ENCODE results near the gene CATSPERE.
"Not testable (repeated sequence)": the region's sequence is repeated elsewhere in the genome, so short reads cannot be mapped to it uniquely, and the experiment has no call there.

CATSPERE gene

DNA sequence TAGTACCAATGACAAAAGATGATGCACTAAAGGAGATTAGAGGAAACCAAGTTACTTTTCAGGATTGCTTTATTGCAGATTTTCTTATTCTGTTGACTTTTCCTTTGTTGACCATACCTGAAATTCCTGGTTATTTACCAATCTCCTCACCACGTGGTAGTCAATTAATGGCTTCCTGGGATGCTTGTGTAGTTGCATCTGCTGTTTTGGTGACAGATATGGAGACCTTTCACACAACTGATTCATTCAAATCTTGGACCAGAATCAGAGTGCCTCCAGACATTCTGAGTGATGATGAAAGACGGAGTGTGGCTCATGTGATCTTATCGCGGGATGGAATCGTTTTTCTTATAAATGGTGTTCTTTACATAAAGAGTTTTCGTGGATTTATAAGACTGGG is 91.3 kb downstream of the CATSPERE start:
- DNase-seq (ENCODE audit: low spot score) = no peak

DNA sequence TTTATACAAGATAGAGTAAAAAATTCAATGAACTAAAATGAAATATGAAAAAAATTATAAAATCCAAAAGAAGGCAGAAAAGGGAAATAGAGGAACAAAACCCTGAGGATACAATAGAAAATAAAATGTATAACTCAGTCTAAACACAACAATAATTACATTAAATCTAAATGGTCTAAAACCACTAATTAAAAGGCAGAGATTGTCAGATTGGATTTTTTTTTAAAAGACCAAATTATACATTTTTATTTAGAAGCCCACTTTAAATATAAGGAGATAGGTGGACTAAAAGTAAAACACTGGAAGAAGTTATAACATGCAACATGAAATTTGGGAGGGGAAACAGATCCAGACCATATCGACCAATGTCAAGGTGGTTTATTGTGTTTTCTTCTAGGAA is 95.2 kb downstream of the CATSPERE start:
- no peak for DNase-seq (ENCODE audit: low spot score)

DNA sequence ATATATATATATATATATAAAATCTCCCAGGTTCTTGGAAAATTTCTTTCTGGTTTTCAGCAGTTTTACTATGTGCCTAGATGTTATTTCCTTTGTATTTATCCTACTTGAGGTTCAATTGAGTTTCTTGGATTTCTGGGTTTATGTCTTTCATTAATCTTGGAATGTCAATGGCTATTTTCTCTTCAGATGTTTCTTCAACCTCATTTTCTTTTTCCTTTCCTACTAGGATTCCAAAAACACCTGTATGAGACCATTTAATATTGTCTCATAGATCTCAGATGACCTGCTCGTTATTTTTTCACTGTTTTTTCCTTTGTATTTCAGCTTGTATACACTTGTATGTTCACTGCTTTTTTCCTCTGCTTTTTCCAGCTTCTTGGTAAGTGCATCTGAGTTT is 96.5 kb downstream of the CATSPERE start:
- no peak for DNase-seq (ENCODE audit: low spot score)

DNA sequence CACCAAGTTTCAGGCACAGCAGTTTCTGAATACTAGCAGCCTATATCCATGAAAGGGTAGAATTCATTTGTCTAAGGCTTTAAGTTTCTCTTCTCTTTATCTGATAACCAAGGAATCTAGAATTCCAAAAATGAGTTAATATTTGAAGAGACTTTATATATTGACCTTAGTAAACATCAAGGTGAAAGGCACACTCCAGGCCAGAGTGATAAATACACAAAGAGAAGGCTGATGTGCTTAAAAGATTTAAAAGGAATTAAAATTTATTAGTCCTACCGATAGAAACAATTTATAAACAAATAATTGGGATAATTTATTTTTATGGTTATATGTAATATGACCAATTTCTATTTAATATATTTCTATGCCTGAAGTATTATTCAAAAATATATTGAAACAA is 98.5 kb downstream of the CATSPERE start:
- DNase-seq (ENCODE audit: low spot score) = no peak

DNA sequence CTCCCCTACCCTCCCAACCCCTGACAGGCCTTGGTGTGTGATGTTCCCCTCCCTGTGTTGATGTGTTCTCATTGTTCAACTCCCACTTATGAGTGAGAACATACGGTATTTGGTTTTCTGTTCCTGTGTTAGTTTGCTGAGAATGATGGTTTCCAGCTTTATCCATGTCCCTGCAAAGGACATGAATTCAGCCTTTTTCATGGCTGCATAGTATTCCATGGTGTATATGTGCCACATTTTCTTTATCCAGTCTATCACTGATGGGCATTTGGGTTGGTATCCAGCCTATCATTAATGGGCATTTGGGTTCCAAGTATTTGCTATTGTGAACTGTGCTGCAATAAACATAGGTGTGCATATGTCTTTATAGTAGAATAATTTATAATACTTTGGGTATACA is 101.8 kb downstream of the CATSPERE start:
- not testable (repeated sequence) for DNase-seq (ENCODE audit: low spot score)

DNA sequence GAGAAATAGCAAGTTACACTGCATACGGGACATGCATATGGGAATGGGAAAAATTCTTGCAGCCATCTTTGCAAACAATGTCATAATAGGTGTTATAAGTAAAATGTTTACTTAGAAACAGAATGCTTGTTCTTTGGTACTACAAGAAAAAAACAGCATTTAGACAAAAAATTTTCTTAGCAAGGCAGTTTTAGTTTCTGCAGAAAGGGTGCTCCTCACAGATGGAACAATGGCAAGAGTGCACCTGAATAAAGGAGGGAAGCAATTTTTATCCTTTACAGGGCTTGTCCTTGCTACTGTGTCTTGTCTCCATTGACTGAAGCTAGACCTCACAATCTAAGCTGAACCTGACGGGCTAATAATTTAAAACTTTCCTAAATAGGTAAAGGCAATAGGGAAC is 112.7 kb downstream of the CATSPERE start:
- no peak for DNase-seq (ENCODE audit: low spot score)

DNA sequence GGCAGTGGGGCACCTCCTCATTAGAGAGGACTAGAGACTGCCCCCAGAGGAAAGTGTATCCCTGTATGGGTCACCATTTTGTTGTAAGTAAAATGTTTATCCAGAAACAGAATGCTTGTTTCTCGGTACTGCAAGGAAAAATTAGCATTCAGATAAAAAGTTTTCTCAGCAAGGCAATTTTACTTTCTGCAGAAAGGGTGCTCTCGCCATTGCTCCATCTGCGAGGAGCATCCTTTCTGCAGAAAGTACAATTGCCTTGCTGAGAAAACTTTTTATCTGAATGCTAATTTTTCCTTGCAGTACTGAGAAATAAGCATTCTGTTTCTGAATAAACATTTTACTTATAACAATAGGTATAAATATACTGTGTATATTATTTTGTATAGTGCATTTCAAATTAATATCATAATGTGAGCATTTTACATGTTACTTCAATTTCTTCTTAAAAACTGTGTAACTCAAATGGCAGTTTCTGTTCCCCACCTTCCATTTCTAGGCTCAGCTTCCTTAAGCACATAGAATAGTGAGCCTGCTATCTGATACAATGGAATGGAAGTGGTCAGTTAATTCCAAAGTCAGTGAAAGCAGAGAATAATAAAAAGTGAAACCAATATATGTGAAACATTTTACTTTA is 115.3 kb downstream of the CATSPERE start:
- no peak for DNase-seq (ENCODE audit: low spot score)

DNA sequence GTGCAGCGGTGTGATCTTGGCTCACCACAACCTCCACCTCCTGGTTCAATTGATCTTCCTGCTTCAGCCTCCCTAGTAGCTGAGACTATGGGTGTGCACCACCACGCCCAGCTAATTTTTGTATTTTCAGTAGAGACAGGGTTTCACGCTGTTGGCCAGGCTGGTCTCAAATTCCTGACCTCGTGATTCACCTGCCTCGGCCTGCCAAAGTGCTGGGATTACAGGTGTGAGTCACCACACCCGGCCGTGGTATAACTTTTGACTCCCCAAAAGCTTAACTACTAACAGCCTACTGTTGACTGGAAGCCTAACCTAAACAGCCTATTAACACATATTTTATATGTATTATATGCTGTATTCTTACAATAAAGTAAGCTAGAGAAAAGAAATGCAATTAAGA is 117.1 kb downstream of the CATSPERE start:
- not testable (repeated sequence) for DNase-seq (ENCODE audit: low spot score)

DNA sequence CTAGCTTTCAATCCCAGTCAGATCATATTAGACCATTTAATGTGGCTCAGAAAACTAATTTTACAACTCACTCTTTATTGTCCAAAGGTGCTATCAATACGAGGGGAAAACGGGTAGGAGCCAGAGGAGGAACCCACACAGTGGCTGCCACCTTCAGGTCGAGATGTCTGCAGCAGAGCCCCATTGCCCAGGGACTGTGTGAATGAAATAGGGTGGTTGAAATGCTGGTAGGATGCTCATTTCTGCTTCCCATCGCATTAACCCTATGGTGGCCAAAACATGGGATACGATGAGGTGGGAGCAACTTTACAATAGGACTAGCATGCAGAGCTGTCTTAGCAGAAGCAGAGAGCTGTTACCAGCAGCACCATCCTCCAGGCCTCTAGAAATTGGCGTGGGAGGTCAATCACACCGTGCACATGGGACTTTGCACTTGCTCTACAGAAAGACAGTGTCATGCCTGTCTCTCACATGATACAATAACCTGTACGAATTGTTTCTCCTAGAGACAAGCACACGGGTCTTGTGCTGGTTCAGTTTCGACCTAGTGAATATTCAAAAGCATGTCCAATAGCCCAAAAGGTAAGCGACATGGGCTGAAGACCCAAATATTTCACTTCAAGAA is 122.4 kb downstream of the CATSPERE start:
- no peak for DNase-seq (ENCODE audit: low spot score)

DNA sequence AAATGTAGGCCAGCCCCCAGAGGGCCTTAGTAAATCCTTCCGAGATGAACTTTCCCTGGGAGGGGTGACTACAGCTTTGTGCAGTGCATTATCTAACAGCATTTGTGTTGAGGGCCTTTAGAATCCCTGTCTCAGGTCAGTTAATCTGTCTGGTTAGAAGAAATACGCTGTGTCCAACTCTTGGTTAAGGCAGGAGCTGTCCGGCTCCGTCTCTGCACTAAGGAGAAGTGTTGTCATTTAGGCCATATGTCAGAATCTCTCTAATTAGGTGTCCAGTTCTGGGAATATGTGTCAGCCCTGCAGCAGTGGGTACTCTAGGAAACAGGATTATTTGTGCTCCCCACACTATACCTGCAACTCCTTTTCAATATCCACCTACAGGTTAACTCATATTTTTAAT is 124.8 kb downstream of the CATSPERE start:
- DNase-seq (ENCODE audit: low spot score) = no peak

DNA sequence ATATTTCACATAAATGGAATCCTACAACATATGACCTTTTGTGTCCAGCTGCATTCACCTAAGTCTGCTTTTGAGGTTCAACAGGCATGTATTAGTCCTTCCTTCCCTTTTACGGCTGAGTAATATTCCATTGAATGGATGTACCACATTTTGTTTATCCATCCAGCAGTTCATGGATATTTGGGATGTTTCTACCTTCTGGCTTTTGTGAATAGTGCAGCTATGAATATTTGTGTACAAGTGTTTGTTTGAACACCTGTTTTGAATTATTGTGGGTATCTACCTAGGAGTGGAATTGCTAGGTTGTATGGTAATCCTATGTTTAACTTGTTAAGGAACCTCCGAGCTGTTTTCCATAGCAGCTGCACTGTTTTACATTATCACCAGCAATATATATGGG is 129.6 kb downstream of the CATSPERE start:
- no peak for DNase-seq (ENCODE audit: low spot score)

DNA sequence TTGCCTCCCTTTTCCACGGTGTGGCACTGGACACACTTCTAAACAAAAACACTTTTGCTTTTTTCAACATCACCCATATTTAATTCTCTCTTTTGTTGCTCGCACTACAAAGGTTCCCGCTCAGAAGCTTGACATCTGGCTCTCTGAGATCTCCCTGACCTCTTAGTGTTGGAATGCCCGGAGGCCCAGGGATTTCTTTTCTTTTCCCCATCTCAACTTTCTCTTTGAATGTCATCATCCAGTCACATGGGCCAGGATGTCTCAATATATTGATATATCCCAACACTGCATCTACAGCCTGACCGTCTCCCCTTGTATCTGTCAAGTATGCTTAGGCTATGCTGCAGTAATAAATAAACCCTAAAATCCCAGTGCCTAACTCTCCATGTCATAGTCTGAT is 137.5 kb downstream of the CATSPERE start:
- DNase-seq (ENCODE audit: low spot score) = no peak

DNA sequence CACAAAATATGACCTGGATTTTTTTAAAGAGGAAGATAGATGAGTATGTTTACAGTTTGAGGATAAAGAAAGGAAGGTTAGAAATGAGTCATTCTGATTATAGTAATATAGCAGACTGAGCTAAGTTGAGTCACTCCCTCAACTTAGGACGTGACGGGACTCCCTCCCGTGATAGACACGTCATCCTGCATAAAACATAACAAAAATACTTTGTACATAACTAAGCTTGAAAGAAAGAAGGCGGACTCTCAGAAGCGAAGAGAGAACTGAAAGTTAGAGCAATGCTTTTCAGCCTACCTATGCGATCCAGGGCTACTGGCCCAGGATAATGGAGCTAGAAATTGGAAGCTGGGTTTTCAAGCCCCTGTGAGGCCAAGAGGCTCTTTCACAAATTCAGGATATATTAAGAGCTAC is 138.9 kb downstream of the CATSPERE start:
- no peak for DNase-seq (ENCODE audit: low spot score)

DNA sequence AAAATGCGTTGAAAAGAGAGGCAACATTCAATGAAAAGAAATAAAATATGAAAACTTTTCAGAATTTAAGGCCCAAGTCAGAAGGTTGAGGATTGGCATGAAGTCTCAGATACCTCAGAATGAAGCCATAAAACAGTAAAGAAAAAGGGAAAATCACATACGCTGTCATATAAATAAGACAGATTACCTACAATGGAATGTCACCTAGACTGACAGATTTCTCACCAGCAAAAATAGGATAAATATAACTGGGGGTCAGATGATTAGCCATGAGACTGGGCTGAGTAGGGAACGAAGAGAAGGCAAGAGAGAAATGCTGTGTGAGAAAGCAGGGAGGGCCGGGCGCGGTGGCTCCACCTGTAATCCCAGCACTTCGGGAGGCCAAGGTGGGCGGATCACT is 140.3 kb downstream of the CATSPERE start:
- no peak for DNase-seq (ENCODE audit: low spot score)

DNA sequence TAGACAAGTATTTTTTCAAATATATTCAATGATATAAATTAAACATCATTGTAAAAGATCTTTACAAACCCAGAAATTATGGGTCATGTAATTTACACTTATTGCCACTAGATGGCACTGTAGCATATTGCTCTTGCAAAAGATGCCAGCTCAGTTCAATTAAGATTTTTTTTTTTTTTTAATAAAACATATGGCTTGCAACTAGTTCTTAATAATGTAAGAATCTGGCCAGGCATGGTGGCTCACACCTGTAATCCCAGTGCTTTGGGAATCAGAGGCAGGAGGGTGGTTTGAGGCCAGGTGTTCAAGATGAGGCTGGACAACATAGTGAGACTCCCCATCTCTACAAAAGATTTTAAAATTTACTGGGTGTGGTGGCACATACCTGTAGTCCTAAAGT is 142.4 kb downstream of the CATSPERE start:
- DNase-seq (ENCODE audit: low spot score) = no peak

DNA sequence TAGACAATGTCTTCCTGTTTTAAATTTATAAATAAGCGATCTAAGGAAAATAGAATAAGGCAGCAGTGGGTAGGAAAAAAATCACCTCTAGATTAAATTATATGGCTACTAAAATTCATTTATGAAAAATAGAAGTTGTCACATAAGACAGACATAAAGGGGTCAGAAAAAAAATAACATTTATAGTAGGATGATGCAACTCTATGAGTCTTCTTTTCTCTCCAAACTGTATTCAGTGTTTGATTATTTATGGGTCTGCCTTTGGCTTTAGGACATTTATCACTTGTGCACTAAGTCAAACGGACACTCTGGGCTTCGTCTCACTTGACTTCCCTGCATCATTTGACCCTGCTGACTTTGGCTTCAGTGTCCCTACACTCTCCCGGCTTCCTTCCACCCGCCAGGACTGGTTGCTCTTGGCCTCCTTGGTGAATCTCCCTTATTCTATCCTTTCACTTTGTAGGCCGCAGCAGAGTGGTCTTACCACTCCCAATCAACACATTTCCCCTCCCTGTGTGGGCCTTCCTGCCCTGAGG is 144.8 kb downstream of the CATSPERE start:
- no peak for DNase-seq (ENCODE audit: low spot score)

DNA sequence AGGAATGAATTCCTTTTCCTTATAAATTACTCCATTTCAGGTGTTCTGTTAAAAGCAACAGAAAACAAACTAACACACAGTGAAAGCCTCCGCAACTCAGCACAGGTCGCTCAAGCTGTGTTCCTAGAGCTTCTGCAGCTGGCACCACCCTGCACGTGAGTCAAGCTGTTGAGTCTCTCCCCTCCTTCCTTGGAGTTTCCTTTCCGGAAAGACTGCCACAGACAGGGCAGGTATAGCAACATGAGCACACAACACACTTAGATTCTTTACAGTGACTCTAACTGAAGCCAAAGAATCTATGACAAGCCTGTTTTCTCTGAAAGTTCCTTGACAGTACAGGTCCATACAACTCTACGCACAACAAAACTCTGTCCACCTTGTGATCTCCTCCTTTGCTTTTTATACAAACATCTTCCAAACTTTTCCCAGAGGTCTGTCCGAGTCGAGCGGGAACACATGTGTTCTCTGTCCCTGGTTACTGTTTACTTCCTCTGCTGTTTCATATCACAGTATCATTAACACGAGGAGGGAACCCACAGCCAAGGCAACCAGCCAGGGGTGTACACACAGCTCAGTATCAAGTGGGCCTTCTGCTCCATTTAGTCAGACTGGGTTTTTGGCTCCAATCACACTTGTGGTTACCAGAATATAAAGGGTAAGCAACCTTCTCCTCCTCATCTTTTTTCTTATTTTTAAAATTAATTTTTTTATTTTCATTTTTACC is 153.2 kb downstream of the CATSPERE start:
- DNase-seq (ENCODE audit: low spot score) = no peak

DNA sequence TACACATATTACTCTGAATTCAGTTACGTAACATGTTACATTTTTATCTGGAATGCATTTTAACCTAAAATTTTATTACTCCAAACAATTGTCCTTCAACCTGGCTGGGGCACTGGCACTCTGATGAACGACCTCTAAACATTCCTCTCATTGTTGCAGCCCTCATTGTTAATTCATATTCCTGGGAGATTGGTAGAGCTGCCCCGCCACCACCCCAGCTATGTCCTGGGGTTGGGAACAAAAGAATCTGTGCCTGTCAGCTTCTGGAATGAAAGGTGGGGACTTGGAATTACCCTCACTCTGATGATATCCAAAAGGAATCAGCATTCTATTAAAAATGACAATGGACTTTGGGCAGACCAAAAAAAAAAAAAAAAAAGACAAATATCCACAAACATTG is 153.8 kb downstream of the CATSPERE start:
- DNase-seq (ENCODE audit: low spot score) = no peak

DNA sequence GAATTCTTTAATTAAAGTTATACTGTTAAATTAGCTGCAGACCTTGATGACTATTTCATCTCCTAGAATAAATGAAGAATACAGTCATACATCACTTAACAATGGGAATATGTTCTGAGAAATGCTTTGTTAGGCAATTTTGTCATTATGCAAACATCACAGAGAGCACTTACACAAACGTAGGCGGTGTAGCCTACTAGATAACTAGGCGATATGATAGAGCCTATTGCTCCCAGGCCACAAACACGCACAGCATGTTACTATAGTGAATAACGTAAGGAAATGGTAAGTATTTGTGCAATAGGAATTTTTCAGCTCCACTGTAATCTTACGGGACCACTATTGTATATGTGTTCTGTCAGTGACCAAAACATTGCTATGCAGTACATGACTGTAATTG is 154.2 kb downstream of the CATSPERE start:
- no peak for DNase-seq (ENCODE audit: low spot score)

DNA sequence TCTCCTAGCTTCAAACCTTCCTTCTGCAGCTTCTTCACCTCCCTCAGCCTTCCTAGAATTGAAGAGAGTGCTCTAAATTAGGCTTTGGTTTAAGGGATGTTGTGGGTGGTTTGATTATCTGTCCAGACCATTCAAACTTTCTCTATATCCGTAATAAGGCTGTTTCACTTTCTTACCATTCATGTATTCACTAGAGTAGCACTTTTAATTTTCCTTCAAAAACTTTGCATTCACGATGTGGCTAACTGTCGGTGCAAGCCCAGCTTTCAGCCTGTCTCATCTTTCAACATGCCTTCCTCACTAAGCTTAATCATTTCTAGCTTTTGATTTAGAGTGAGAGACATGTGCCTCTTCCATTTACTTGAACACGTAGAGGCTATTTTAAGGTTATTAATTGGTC is 165.6 kb downstream of the CATSPERE start:
- DNase-seq (ENCODE audit: low spot score) = no peak

DNA sequence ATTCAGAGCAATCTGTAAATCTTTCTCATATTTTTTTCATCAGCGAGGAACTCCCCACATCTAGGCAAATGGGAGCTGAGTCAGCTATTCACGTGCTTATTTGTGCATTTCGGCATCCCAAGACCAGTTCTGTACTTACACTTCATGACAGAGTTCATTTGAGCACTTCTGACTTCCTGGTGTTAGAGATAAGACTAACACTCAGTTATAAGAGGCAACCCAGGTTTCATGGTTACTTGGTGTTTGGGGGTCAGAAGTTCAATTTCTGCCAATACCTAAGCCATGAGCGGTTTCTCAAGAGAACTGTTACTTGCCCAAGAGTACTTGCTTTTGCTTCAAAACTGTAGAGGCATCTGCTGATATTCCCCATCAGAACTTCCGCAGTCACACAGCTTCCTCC is 167.7 kb downstream of the CATSPERE start:
- no peak for DNase-seq (ENCODE audit: low spot score)

DNA sequence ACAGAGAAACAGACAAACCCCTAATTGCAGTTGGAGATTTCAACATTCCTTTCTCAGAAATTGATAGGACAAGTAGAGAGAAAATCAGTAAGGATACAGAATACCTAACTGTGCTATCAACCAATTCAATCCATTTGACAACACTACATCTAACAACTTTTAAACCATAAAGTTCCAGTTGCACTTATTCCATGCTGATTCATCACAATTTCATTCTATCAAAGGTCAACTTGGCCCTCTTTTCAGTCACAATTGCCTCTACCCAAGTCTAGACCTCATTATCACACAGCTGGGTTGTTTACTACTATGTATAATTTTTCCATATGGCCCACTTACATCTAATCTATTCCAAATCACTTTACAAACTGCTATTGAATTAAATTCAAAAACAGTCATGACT is 172.1 kb downstream of the CATSPERE start:
- no peak for DNase-seq (ENCODE audit: low spot score)

DNA sequence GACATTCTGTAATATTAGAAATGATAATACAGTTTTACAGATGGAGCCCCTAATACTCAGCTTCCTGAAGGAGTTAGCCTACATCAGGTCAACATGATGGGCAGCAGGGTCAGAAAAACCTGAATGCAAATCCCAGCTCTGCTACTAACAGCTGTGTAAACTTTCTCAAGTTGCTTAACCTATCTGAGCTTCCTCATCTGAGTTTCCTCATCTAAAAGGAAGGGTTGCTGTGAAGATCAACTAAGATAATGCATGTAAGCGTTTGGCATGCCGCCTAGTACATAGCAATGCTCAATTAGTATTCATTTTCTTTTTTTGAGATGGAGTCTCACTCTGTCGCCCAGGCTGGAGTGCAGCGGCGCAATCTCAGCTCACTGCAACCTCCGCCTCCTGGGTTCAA is 173.5 kb downstream of the CATSPERE start:
- no peak for DNase-seq (ENCODE audit: low spot score)
